HCT116 (cell line): ENCODE measurements around the gene ADARB2.

ENCODE experiments used
- CTCF ChIP-seq, 3 experiments: fragments of 200-600 bp in 1 of 3; sonication (generic) in 1 of 3; IDR thresholded peaks in 2 of 3; conservative IDR thresholded peaks in 1 of 3; 2 replicates each; pipeline ENCODE4 v1.5.1; 2012 to 2017; ENCODE audit warnings: low read depth in 2 of 3, low read length in 2 of 3, antibody characterized with exemption in 1 of 3, borderline replicate concordance in 1 of 3, control low read depth in 1 of 3, mild to moderate bottlenecking in 1 of 3, mixed read lengths in 1 of 3, mixed run types in 1 of 3, moderate library complexity in 1 of 3; ENCODE audit not compliant: insufficient read depth in 1 of 3
- EGR1 ChIP-seq: IDR thresholded peaks from 2 replicates; pipeline ENCODE4 v1.6.1; 2012; ENCODE audit warnings: low read depth
- EZH2phosphoT487 ChIP-seq: fragments of 200-600 bp; IDR thresholded peaks from 2 replicates; pipeline ENCODE4 v1.6.1; 2018; ENCODE audit warnings: antibody characterized with exemption, borderline replicate concordance
- POLR2A ChIP-seq: IDR thresholded peaks from 2 replicates; pipeline ENCODE4 v1.7.0; 2011; ENCODE audit warnings: borderline replicate concordance; ENCODE audit not compliant: insufficient read depth, insufficient read length; ENCODE audit errors: extremely low read depth
- SRF ChIP-seq: IDR thresholded peaks from 2 replicates; pipeline ENCODE4 v1.6.1; 2012; ENCODE audit warnings: low read depth
- ZNF274 ChIP-seq: fragments of 200-500 bp; sonication (Bioruptor generic); IDR thresholded peaks from 2 replicates; pipeline ENCODE4 v1.6.1; 2014; ENCODE audit warnings: mild to moderate bottlenecking, low read depth, low read length, inconsistent platforms

DNA sequence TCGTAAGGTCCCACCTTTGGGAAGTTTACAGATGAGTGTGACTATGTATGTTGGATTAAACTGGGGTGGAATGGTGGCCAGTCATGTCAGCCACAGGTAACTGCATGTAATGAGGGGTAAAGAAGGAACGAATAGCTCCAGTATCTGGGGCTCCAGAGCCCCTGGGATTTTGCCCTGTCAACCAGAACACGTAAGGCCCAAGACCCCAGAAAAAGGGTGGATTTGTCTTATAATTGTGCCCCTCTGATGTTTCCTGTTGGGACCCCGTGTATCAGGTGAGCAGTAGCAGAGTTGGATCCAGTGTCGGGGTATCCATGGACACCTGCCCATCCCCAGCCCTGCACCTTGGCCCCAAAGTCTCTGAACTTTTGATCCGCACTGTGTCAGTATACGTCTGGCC lies 76.9 kb downstream of the ADARB2 start:
- TF ChIP-seq SRF = no peak
- no peak for TF ChIP-seq CTCF (IDR thresholded peaks at IDR 0.05 in 2 of 3, conservative IDR thresholded peaks at IDR 0.05 in 1 of 3; ENCODE audit: borderline replicate concordance in 1 of 3, insufficient read depth in 1 of 3, low read depth in 2 of 3, low read length in 2 of 3)
- TF ChIP-seq EGR1 = no peak
- TF ChIP-seq ZNF274 = no peak
- TF ChIP-seq POLR2A = no peak
- no peak for TF ChIP-seq EZH2phosphoT487
